HG03175 (cell line): Measurements from ENCODE around the gene ATP8A2.

Source experiments
- ATAC-seq: cut with Tn5 transposase; IDR thresholded peaks from one replicate; pipeline ENCODE4 v1.9.1; 2021; ENCODE audit warnings: mild to moderate bottlenecking, moderate library complexity; ENCODE audit not compliant: unreplicated experiment

Gene ATP8A2

GRCh38 chr13:25608181-25608580 is 236.4 kb downstream of the ATP8A2 start:
- ATAC-seq = no peak

- no peak for ATAC-seq
Observed at GRCh38 chr13:25616674-25617073, 244.9 kb downstream of the ATP8A2 start.

- no peak for ATAC-seq
Observed at GRCh38 chr13:25619897-25620296, 248.1 kb downstream of the ATP8A2 start.

GRCh38 chr13:25625414-25625813 is 253.6 kb downstream of the ATP8A2 start:
- no peak for ATAC-seq

- ATAC-seq = no peak
Observed at GRCh38 chr13:25630329-25630900, 258.6 kb downstream of the ATP8A2 start.

GRCh38 chr13:25632166-25632888 is 260.6 kb downstream of the ATP8A2 start:
- no peak for ATAC-seq

- ATAC-seq = no peak
Observed at GRCh38 chr13:25633093-25633492, 261.3 kb downstream of the ATP8A2 start.

GRCh38 chr13:25645681-25646080 is 273.9 kb downstream of the ATP8A2 start:
- no peak for ATAC-seq

GRCh38 chr13:25649001-25649633 is 277.3 kb downstream of the ATP8A2 start:
- ATAC-seq = no peak

GRCh38 chr13:25652764-25653163 is 281.0 kb downstream of the ATP8A2 start:
- no peak for ATAC-seq

GRCh38 chr13:25654322-25654721 is 282.5 kb downstream of the ATP8A2 start:
- ATAC-seq = no peak

GRCh38 chr13:25657157-25657556 is 285.4 kb downstream of the ATP8A2 start:
- no peak for ATAC-seq

- ATAC-seq = no peak
Observed at GRCh38 chr13:25659091-25659795, 287.5 kb downstream of the ATP8A2 start.

- no peak for ATAC-seq
Observed at GRCh38 chr13:25660996-25661395, 289.2 kb downstream of the ATP8A2 start.

GRCh38 chr13:25662516-25662915 is 290.7 kb downstream of the ATP8A2 start:
- no peak for ATAC-seq

GRCh38 chr13:25668345-25668744 is 296.6 kb downstream of the ATP8A2 start:
- no peak for ATAC-seq

- no peak for ATAC-seq
Observed at GRCh38 chr13:25673711-25674110, 301.9 kb downstream of the ATP8A2 start.

- ATAC-seq = no peak
Observed at GRCh38 chr13:25674371-25674770, 302.6 kb downstream of the ATP8A2 start.

GRCh38 chr13:25675060-25675459 is 303.3 kb downstream of the ATP8A2 start:
- ATAC-seq = no peak

GRCh38 chr13:25677956-25678355 is 306.2 kb downstream of the ATP8A2 start:
- ATAC-seq = no peak

GRCh38 chr13:25678398-25678797 is 306.6 kb downstream of the ATP8A2 start:
- no peak for ATAC-seq

- no peak for ATAC-seq
Observed at GRCh38 chr13:25679159-25679558, 307.4 kb downstream of the ATP8A2 start.
